D341Med (cell line): Measurements from ENCODE around the gene SUPT3H.
"Not testable (repeated sequence)": the region's sequence is repeated elsewhere in the genome, so short reads cannot be mapped to it uniquely, and the experiment has no call there.

ENCODE experiments used
- DNase-seq: peaks from one replicate; pipeline ENCODE4 v3.0.0; 2012; ENCODE audit warnings: low spot score

SUPT3H gene

GRCh38 chr6:44951253-44951747 is 426.4 kb downstream of the SUPT3H start:
- DNase-seq = no peak

GRCh38 chr6:44949596-44950201 is 428.0 kb downstream of the SUPT3H start:
- no peak for DNase-seq

GRCh38 chr6:44943541-44943940 is 434.2 kb downstream of the SUPT3H start:
- DNase-seq = no peak

GRCh38 chr6:44942798-44943197 is 434.9 kb downstream of the SUPT3H start:
- DNase-seq = no peak

- no peak for DNase-seq
These were observed 435.5 kb downstream of the SUPT3H start for GRCh38 chr6:44942201-44942600.

GRCh38 chr6:44940367-44940766 is 437.4 kb downstream of the SUPT3H start:
- DNase-seq = no peak

GRCh38 chr6:44935693-44936300 is 441.9 kb downstream of the SUPT3H start:
- DNase-seq = no peak

GRCh38 chr6:44933108-44933507 is 444.6 kb downstream of the SUPT3H start:
- no peak for DNase-seq

GRCh38 chr6:44932651-44933091 is 445.1 kb downstream of the SUPT3H start:
- no peak for DNase-seq

- DNase-seq = no peak
These were observed 446.3 kb downstream of the SUPT3H start for GRCh38 chr6:44931385-44931784.

GRCh38 chr6:44926556-44926955 is 451.2 kb downstream of the SUPT3H start:
- no peak for DNase-seq

- DNase-seq = no peak
These were observed 452.5 kb downstream of the SUPT3H start for GRCh38 chr6:44925100-44925739.

GRCh38 chr6:44923444-44923843 is 454.3 kb downstream of the SUPT3H start:
- DNase-seq = no peak

GRCh38 chr6:44921798-44922197 is 455.9 kb downstream of the SUPT3H start:
- DNase-seq = no peak

GRCh38 chr6:44920952-44921491 is 456.7 kb downstream of the SUPT3H start:
- DNase-seq = no peak

GRCh38 chr6:44918671-44919296 is 458.9 kb downstream of the SUPT3H start:
- no peak for DNase-seq

GRCh38 chr6:44917430-44917829 is 460.3 kb downstream of the SUPT3H start:
- DNase-seq = no peak

- DNase-seq = no peak
These were observed 462.6 kb downstream of the SUPT3H start for GRCh38 chr6:44915111-44915510.

- no peak for DNase-seq
These were observed 463.6 kb downstream of the SUPT3H start for GRCh38 chr6:44914141-44914540.

- DNase-seq = no peak
These were observed 471.0 kb downstream of the SUPT3H start for GRCh38 chr6:44906761-44907160.

GRCh38 chr6:44900358-44900757 is 477.4 kb downstream of the SUPT3H start:
- not testable (repeated sequence) for DNase-seq

GRCh38 chr6:44898296-44898930 is 479.3 kb downstream of the SUPT3H start:
- peak; percentile 30 for DNase-seq
